Panc1 (cell line): ENCODE data around the gene DTX3L. TPM values are rescaled to one million over a fixed set of nuclear protein-coding genes. Genes with fewer than 3 reads are reported as not detected.

Experiments
- ATAC-seq: fragments of 200-7000 bp; cut with Tn5 transposase; 2 replicates; pipeline ENCODE4 v1.9.1; 2020; ENCODE audit warnings: mild to moderate bottlenecking, moderate library complexity
- BruUV-seq: library from RNA; stranded (reverse); fragments of 400-500 nt; replicated peaks from 2 replicates; lab custom pipeline; 2021; lab: Mats Ljungman, UMichigan
- CTCF ChIA-PET: fragments of 300-600 bp; sonication (Branson Sonifier 250); formaldehyde crosslinking; loops from one replicate; lab custom pipeline; 2022; ENCODE audit warnings: antibody characterized with exemption; lab: Charles Lee
- POLR2A ChIA-PET: fragments of 300-600 bp; sonication (Branson Sonifier 250); formaldehyde crosslinking; loops from one replicate; lab custom pipeline; 2022; ENCODE audit warnings: antibody characterized with exemption; lab: Charles Lee
- DNase-seq: peaks from one replicate; pipeline ENCODE4 v3.0.0-alpha.2; 2010; ENCODE audit warnings: low read depth, low spot score
- H3K27ac ChIP-seq: 2 replicates; pipeline ENCODE4 v1.5.1; 2011; ENCODE audit warnings: mild to moderate bottlenecking, low read length, inconsistent platforms
- H3K27me3 ChIP-seq: fragments of 200-500 bp; sonication (Bioruptor generic); 2 replicates; pipeline ENCODE4 v1.6.0; 2014; ENCODE audit warnings: low read length, inconsistent platforms; ENCODE audit not compliant: control insufficient read depth, insufficient read depth
- H3K36me3 ChIP-seq: fragments of 200-500 bp; sonication (Bioruptor generic); 2 replicates; pipeline ENCODE4 v1.5.1; 2014; ENCODE audit warnings: inconsistent platforms, mild to moderate bottlenecking, low read length, moderate library complexity; ENCODE audit not compliant: control insufficient read depth, insufficient read depth
- H3K4me1 ChIP-seq: 2 replicates; pipeline ENCODE4 v1.5.1; 2011; ENCODE audit warnings: inconsistent platforms, mild to moderate bottlenecking, low read length, moderate library complexity; ENCODE audit not compliant: control insufficient read depth, insufficient read depth
- H3K4me3 ChIP-seq, 2 experiments: 2 replicates each; pipeline ENCODE4 v1.5.1; 2011 to 2012; ENCODE audit warnings: low read depth in 2 of 2, low read length in 2 of 2, mild to moderate bottlenecking in 2 of 2, inconsistent platforms in 1 of 2, moderate library complexity in 1 of 2
- H3K9me3 ChIP-seq: fragments of 200-500 bp; sonication (Bioruptor generic); 2 replicates; pipeline ENCODE4 v1.5.1; 2014; ENCODE audit warnings: low read depth, mild to moderate bottlenecking, inconsistent platforms, low read length, moderate library complexity; ENCODE audit not compliant: control insufficient read depth, insufficient read depth
- POLR2AphosphoS5 ChIP-seq: IDR thresholded peaks from 2 replicates; pipeline ENCODE4 v1.6.1; 2012; ENCODE audit warnings: mild to moderate bottlenecking, low read depth, low read length, moderate library complexity
- SIN3A ChIP-seq: IDR thresholded peaks from 2 replicates; pipeline ENCODE4 v1.6.1; 2012; ENCODE audit warnings: low read depth, mild to moderate bottlenecking, low read length, moderate library complexity, borderline replicate concordance; ENCODE audit not compliant: insufficient read depth
- TCF7L2 ChIP-seq: IDR thresholded peaks from 2 replicates; pipeline ENCODE4 v1.6.1; 2011; ENCODE audit warnings: mild to moderate bottlenecking, low read depth, low read length, inconsistent platforms
- in situ Hi-C: cut with HindIII; loops from 2 replicates; pipeline ENCODE4 v1.10.0; 2016; ENCODE audit warnings: low sequenced_read_pairs, low pct_unique_long_range_greater_than_20kb
- intact Hi-C: fragments of 100-400 bp; cut with micrococcal nuclease; formaldehyde crosslinking; loops from one replicate; pipeline ENCODE4 v1.10.0; 2022; ENCODE audit not compliant: unreplicated experiment
- total RNA-seq: library from RNA; stranded (reverse); gene quantifications from one replicate; pipeline ENCODE4 v1.2.1, GENCODE V29; 2021; ENCODE audit not compliant: unreplicated experiment
- TF ChIP-seq, protein P1 (sequence below): fragments of 450-650 bp; IDR thresholded peaks from 2 replicates; pipeline ENCODE4 v1.5.1; 2017; ENCODE audit warnings: mild to moderate bottlenecking
- TF ChIP-seq, protein P2 (sequence below), 2 experiments: IDR thresholded peaks; 2 replicates each; pipeline ENCODE4 v1.6.1; 2011 to 2012; ENCODE audit warnings: low read depth in 2 of 2, control low read depth in 1 of 2, low read length in 1 of 2, mild to moderate bottlenecking in 1 of 2, moderate library complexity in 1 of 2; ENCODE audit not compliant: insufficient read depth in 1 of 2

DTX3L gene
- total RNA-seq, 1 experiment from 2014 or later, result 32.3 TPM

DNA sequence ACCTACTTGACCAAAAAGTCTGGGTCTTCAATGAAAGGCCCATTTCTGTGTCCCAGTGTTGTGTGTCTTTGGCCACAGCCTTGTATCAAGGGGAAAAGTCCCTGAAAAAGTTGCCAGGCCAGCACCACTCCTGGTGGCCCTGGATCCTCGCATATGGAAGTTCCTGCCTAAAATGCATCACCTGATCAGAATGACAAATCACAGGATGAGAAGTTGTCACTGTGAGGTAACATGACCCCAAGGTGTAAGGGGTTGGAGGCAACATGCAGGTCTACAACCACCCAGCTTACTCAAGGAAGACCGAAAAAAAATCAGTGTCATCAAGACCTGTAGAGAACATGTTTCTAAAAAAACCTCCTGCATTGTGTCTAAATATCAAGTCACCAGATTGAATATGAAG, 38.9 kb downstream of the DTX3L start:
- no peak overlapping the region for H3K4me3 ChIP-seq
- ChIA-PET POLR2A (no interaction called here), CTCF (no interaction called here)
- no peak for TF ChIP-seq TCF7L2
- TF ChIP-seq, protein P1, sequence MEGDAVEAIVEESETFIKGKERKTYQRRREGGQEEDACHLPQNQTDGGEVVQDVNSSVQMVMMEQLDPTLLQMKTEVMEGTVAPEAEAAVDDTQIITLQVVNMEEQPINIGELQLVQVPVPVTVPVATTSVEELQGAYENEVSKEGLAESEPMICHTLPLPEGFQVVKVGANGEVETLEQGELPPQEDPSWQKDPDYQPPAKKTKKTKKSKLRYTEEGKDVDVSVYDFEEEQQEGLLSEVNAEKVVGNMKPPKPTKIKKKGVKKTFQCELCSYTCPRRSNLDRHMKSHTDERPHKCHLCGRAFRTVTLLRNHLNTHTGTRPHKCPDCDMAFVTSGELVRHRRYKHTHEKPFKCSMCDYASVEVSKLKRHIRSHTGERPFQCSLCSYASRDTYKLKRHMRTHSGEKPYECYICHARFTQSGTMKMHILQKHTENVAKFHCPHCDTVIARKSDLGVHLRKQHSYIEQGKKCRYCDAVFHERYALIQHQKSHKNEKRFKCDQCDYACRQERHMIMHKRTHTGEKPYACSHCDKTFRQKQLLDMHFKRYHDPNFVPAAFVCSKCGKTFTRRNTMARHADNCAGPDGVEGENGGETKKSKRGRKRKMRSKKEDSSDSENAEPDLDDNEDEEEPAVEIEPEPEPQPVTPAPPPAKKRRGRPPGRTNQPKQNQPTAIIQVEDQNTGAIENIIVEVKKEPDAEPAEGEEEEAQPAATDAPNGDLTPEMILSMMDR, result no peak
- TF ChIP-seq, protein P2, sequence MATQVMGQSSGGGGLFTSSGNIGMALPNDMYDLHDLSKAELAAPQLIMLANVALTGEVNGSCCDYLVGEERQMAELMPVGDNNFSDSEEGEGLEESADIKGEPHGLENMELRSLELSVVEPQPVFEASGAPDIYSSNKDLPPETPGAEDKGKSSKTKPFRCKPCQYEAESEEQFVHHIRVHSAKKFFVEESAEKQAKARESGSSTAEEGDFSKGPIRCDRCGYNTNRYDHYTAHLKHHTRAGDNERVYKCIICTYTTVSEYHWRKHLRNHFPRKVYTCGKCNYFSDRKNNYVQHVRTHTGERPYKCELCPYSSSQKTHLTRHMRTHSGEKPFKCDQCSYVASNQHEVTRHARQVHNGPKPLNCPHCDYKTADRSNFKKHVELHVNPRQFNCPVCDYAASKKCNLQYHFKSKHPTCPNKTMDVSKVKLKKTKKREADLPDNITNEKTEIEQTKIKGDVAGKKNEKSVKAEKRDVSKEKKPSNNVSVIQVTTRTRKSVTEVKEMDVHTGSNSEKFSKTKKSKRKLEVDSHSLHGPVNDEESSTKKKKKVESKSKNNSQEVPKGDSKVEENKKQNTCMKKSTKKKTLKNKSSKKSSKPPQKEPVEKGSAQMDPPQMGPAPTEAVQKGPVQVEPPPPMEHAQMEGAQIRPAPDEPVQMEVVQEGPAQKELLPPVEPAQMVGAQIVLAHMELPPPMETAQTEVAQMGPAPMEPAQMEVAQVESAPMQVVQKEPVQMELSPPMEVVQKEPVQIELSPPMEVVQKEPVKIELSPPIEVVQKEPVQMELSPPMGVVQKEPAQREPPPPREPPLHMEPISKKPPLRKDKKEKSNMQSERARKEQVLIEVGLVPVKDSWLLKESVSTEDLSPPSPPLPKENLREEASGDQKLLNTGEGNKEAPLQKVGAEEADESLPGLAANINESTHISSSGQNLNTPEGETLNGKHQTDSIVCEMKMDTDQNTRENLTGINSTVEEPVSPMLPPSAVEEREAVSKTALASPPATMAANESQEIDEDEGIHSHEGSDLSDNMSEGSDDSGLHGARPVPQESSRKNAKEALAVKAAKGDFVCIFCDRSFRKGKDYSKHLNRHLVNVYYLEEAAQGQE (IDR thresholded peaks at IDR 0.05; ENCODE audit: insufficient read depth in 1 of 2, low read depth in 2 of 2, low read length in 1 of 2), result no peak
- no peak for TF ChIP-seq SIN3A
- TF ChIP-seq POLR2AphosphoS5, result no peak
- no TSS peak for BruUV-seq
- in situ Hi-C loops (no loop called here), intact Hi-C loops (no loop called here)
- no peaks in the 10 kb centered on the region for H3K9me3 ChIP-seq
- no peaks in the 10 kb centered on the region for H3K36me3 ChIP-seq
- DNase-seq, result no peak
- H3K27me3 ChIP-seq, result no peaks in the 10 kb centered on the region; the same call in 1 of the 2 replicates
- no peaks in the 10 kb centered on the region for H3K4me1 ChIP-seq
- no peak for ATAC-seq
- H3K27ac ChIP-seq, result no peak overlapping the region

DNA sequence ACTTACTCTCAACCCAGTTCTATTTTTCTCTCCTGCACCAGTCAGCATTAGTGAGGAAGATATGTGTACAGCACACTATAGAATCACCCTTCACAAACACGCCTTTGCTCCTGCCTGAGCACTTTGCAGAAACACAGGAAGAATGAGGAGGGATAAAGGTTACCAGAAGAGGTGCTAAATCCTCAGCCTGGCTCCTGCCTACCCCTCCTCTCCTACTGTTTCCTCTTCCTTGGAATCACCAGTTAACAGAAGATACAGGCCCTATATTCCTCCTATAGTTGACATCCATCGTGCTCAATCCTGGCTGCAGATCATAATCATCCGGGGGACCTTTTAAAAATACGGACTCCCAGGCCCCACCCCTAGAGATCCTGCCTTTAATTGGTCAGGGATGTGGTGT, 42.2 kb downstream of the DTX3L start:
- H3K9me3 ChIP-seq, result no peaks in the 10 kb centered on the region
- H3K27me3 ChIP-seq, result no peaks in the 10 kb centered on the region
- no peaks in the 10 kb centered on the region for H3K36me3 ChIP-seq
- DNase-seq (no peak), ATAC-seq (no peak)
- in situ Hi-C loops (no loop called here), intact Hi-C loops (no loop called here)
- H3K4me3 ChIP-seq, result no peak overlapping the region
- ChIA-PET CTCF (no interaction called here), POLR2A (no interaction called here)
- H3K27ac ChIP-seq, result no peak overlapping the region
- H3K4me1 ChIP-seq, result peaks cover 6% of the 10 kb centered on the region; the same call in 1 of the 2 replicates
- no TSS peak for BruUV-seq
- TF ChIP-seq, protein P1, result no peak
- TF ChIP-seq, protein P2 (IDR thresholded peaks at IDR 0.05; ENCODE audit: insufficient read depth in 1 of 2, low read depth in 2 of 2, low read length in 1 of 2), result no peak
- TF ChIP-seq SIN3A (no peak), TCF7L2 (no peak), POLR2AphosphoS5 (no peak)
